ENCODE measurements around the gene IFNA4.

GRCh38 chr9:21141427-21141882 lies 45.9 kb downstream of the IFNA4 start, which contains the start of gene IFNW1:
- TF ChIP-seq SUZ12 (IDR thresholded peaks at IDR 0.05; ENCODE audit: extremely low read depth, insufficient read depth, insufficient read length) (no peak), YY1 (IDR thresholded peaks at IDR 0.05; ENCODE audit: insufficient read depth, insufficient read length) (no peak), ZNF274 (IDR thresholded peaks at IDR 0.05; ENCODE audit: low read depth, low read length) (no peak)
